Measurements from ENCODE around the gene CLDN34.

Gene CLDN34

GRCh38 chrX:9966775-9967408, at the start of gene CLDN34:
TSS of gene CLDN34 (plus strand) at chrX:9967358. CDS start at chrX:9967358, 0 bp downstream.
- no peak for FAIRE-seq
- no peak for DNase-seq (ENCODE audit: insufficient read length, low spot score)

GRCh38 chrX:9917861-9918260, 49.3 kb upstream of the CLDN34 start:
- no peak for FAIRE-seq
- no peak for DNase-seq (ENCODE audit: insufficient read length, low spot score)

- FAIRE-seq (no peak), DNase-seq (ENCODE audit: insufficient read length, low spot score) (no peak)
Measured at GRCh38 chrX:9919632-9920172, 47.5 kb upstream of the CLDN34 start.

- DNase-seq (ENCODE audit: insufficient read length, low spot score) (no peak), FAIRE-seq (no peak)
Measured at GRCh38 chrX:9921407-9921806, 45.8 kb upstream of the CLDN34 start.

- no peak for DNase-seq (ENCODE audit: insufficient read length, low spot score)
- no peak for FAIRE-seq
Measured at GRCh38 chrX:9923357-9923756, 43.8 kb upstream of the CLDN34 start.

GRCh38 chrX:9926002-9926401, 41.2 kb upstream of the CLDN34 start:
- FAIRE-seq, result no peak
- DNase-seq (ENCODE audit: insufficient read length, low spot score), result no peak

- FAIRE-seq (no peak), DNase-seq (ENCODE audit: insufficient read length, low spot score) (no peak)
Measured at GRCh38 chrX:9927698-9928482, 39.3 kb upstream of the CLDN34 start.

GRCh38 chrX:9935436-9935835, 31.7 kb upstream of the CLDN34 start:
- DNase-seq (ENCODE audit: insufficient read length, low spot score) (no peak), FAIRE-seq (no peak)

GRCh38 chrX:9937761-9938160, 29.4 kb upstream of the CLDN34 start:
- DNase-seq (ENCODE audit: insufficient read length, low spot score), result no peak
- FAIRE-seq, result no peak

GRCh38 chrX:9938516-9938915, 28.6 kb upstream of the CLDN34 start:
- no peak for DNase-seq (ENCODE audit: insufficient read length, low spot score)
- no peak for FAIRE-seq

- DNase-seq (ENCODE audit: insufficient read length, low spot score) (no peak), FAIRE-seq (no peak)
Measured at GRCh38 chrX:9940421-9940820, 26.7 kb upstream of the CLDN34 start.

GRCh38 chrX:9942086-9942485, 25.1 kb upstream of the CLDN34 start:
- FAIRE-seq (no peak), DNase-seq (ENCODE audit: insufficient read length, low spot score) (no peak)

- DNase-seq (ENCODE audit: insufficient read length, low spot score) (no peak), FAIRE-seq (no peak)
Measured at GRCh38 chrX:9943420-9943819, 23.7 kb upstream of the CLDN34 start.

- DNase-seq (ENCODE audit: insufficient read length, low spot score) (no peak), FAIRE-seq (no peak)
Measured at GRCh38 chrX:9947131-9947794, 19.9 kb upstream of the CLDN34 start.

GRCh38 chrX:9948406-9948805, 18.8 kb upstream of the CLDN34 start:
- DNase-seq (ENCODE audit: insufficient read length, low spot score), result no peak
- FAIRE-seq, result no peak

- FAIRE-seq, result no peak
- no peak for DNase-seq (ENCODE audit: insufficient read length, low spot score)
Measured at GRCh38 chrX:9952300-9952699, 14.9 kb upstream of the CLDN34 start.

- DNase-seq (ENCODE audit: insufficient read length, low spot score) (no peak), FAIRE-seq (no peak)
Measured at GRCh38 chrX:9953396-9953795, 13.8 kb upstream of the CLDN34 start.

GRCh38 chrX:9955506-9955905, 11.7 kb upstream of the CLDN34 start:
- DNase-seq (ENCODE audit: insufficient read length, low spot score), result no peak

GRCh38 chrX:9957743-9958142, 9.4 kb upstream of the CLDN34 start:
- DNase-seq (ENCODE audit: insufficient read length, low spot score) (no peak), FAIRE-seq (no peak)

More at GRCh38 chrX:9955506-9955905, 11.7 kb upstream of the CLDN34 start:
- no peak for FAIRE-seq

- no peak for DNase-seq (ENCODE audit: insufficient read length, low spot score)
Measured at GRCh38 chrX:9958183-9958582, 9.0 kb upstream of the CLDN34 start.

GRCh38 chrX:9961750-9962149, 5.4 kb upstream of the CLDN34 start:
- DNase-seq (ENCODE audit: insufficient read length, low spot score) (no peak), FAIRE-seq (no peak)

More at GRCh38 chrX:9958183-9958582, 9.0 kb upstream of the CLDN34 start:
- FAIRE-seq, result no peak
